Amygdala (tissue), 56 donors: ENCODE results near the gene MEIOSIN.
A peak's percentile ranks its signal among the peaks of the same experiment; 100 is the strongest.

Experiments used
- DNase-seq, 56 donors: peaks; one replicate each; lab custom pipeline; 2025; lab: John Stamatoyannopoulos, UW

Gene MEIOSIN

DNA sequence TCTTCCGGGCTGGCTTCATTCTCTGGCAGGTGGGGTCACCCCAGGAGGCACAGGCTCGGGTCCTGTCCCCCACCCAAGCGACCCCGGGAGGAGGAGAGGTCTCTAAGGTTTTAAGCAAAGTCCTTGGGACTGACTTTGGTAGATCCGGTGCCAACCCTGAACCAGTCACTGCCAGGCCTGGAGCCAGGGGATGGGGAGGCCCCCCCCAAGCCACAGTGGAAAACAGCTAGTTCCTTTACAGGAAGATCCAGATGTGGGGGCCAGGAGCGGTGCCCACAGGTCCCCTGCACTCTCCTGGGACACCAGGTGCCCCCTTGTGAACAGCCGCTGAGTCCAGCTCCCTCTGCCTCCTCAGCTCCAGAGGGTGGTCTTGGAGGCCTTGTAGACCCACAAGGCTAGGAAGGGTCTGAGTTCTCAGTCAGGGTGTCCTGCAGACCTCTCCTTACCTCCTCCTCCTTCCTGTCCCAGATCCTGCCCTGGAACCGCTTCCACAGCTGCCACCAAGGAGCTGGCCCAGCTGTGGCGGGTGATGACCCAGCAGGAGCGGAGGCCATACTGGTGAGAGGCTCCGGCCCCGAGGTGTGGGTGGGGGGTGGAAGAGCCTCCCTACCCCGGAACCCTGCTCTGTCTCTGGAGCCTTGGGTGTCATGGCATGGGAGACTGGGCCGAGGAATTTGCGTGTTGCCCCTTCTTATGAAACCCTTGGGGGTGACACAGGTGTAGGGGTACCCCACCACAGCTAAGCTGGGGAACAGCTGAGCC is 29.8 kb downstream of the MEIOSIN start:
- no peak for DNase-seq

DNA sequence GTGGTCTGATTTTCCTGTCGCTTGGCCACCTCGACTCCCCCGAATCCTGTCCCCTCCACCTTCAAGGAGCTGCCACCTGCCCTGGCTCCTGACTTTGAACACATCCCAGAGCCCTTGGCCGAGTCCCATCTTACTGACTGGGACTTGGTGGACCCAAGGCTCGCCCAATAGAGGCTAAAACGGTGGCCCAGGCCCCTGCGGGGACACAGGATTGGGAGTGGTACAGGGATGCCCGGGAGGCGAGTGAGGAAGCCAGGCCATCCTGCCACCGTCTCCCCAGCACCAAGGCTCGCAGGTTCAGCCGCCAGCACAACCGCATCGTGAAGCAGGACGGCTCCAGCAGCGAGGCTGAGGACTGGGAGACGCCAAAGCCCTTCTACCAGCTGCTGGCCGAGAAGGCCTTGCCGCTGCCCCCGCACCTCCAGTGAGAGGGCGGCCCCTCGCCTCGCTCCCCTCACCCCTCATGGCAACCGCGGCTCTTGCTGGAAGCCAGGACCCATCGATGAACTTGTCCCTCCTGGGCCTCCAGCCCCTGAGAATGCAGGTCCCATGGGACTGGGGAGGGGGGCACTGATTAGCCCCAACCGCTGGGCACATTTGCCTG is 30.6 kb downstream of the MEIOSIN start:
- no peak for DNase-seq

DNA sequence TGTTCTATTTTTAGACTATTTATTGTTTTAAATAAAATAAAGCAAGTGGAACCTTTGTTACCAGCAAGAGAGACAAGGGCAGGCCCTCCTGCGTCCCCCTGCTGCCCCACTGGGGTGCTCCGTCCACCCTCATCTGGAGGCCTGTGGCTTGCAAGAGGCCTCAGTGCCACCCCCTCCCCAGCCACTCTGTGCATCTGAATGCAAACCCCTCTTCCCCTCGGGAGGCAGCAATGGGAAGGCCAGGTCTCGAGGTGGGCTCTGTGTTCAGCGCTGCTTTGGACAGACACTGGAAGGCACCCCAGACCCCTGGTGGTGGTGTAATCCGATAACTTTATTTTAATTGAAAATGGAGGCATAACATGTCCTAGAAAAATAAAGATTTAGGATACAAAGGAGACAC is 31.2 kb downstream of the MEIOSIN start:
- no peak for DNase-seq

DNA sequence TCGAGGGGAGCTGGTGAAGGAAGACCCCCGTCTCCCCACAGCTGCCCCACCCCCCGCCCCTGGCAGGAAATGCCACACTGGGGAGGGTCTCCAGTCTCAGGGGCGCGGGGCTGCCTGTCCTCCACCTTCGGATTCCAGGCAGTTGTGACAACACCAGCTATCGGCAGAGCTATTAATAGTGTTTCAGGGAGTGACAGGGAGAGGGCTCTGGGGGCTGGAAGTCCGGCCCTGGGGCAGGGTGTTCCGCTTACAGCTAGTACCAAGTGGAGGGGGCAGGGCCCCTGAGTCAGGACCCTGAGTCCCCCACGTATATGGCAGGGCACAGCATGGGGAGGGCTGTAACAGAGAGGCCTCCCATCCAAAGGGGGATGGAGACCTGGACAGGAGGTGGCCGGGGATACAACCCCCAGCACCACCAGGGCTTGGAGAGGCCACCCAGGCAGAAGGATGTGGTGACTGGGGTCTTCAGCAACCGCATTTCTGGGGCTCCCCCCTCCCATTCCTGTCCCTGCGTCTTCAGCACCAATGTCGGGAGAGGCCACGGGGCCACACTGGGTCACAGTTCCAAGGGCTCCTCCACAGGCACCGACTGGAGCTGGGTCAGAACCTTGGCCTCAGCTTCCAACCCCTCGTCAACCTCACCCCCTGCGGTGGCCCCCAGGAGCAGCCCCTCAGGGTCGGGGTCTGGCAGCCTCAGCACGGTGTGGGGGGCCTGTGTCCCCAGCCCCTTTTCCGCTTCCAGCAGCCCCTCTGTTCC is 31.9 kb downstream of the MEIOSIN start:
- DNase-seq = no peak

DNA sequence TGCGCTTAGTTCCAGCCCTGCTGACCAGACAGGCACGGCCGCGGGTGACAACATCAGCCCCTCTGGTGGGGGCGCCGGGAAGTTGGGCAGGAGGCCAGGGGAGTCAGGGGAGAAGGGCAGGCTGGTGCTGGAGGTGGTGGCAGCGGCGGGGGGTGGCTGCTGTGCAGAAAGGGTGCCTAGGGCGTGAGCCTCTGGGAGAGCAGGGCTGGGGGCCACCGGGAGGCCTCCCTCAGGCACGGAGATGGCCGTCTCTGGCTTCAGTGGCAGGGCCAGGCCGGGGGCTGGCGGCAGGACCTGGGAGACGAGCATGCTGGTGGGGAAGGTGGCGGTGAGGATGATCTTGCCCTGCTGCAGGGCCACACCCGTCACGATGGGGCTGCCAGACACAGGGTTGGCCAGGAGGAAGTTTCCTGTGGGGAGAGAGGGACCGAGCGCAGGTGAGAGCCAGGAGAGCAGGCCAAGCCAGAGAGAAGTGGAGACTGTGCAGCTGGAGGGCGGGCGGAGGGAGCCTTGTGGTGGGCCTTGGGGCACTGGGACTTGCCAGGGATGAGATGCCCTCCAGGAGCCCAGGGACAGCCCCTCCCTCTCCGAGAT is 32.6 kb downstream of the MEIOSIN start:
- no peak for DNase-seq

DNA sequence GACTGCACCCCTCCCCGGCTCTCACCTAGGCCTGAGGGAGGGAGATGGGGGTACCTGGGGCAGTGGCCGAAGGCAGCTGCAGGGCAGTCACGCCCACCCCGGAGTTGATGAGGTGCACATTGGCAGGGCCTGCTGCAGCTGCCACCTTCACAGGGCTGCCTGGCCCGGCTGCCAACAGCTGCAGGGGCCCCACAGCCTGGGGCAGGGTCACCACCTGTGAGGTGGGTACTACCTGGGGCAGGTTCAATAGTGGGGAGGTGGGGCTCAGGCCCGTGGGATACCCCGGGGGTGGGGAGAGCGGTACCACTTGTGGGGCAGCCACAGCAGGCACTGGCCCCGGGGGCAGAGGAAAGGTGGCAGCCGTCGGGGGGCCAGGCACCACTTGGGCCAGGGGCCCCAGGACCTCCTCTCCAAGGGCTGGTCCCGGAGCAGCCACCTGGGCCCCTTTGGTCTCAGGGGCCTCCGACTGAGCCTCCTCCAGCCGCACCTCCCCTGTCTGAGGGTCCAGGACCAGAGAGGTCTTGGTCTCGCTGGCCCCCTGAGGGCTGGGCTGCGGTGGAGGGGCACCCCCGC is 33.1 kb downstream of the MEIOSIN start:
- DNase-seq = no peak

DNA sequence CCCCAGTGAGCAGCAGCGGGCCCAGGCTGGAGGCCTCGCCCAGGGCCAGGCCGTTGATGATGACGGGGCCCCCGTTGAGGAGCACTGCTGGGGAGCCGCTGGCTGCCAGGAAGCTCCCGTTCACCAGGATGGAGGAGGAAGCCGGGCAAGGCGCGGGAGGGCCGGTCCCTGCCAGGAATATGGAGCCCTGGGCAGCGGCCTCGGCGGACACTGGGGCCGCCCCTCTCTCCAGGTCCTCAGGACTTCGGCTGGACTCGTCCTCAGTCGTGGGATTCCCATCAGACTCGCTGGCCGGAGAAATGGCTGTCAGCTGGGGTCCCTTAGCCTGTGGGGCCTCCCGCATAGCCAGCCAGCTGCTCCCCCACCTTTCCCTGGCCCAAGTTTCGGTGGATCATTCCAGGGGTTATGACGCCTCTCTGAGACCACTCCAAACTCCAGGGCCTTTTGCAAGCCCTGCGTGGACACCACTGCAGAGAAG is 33.7 kb downstream of the MEIOSIN start:
- no peak for DNase-seq

DNA sequence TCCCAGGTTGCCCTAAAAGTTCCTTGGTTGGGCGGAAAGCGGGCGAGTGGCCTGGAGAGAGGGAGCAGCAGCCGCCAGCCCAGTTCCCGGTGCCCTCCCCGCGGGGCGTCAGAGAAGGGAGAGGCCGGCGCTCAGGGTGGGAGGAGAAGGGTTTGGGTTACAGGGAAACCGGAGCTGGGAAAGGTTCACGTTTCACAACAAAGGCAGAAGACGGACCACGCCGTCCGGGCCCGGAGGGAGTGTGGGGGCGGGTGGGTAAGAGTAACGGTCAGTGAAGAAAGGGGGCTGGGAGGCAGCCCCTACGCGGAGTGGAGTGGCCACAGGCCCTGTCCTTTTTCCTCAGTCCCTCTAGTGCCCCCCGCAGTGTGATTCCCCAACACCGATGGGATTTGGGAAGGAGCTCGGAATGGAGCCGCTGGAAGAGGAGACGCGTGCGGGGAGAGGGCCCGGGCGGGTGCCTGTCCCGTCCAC is 34.2 kb downstream of the MEIOSIN start:
- DNase-seq = peak in 4 of 56 donors; percentile 8 to 31 (median 14)

DNA sequence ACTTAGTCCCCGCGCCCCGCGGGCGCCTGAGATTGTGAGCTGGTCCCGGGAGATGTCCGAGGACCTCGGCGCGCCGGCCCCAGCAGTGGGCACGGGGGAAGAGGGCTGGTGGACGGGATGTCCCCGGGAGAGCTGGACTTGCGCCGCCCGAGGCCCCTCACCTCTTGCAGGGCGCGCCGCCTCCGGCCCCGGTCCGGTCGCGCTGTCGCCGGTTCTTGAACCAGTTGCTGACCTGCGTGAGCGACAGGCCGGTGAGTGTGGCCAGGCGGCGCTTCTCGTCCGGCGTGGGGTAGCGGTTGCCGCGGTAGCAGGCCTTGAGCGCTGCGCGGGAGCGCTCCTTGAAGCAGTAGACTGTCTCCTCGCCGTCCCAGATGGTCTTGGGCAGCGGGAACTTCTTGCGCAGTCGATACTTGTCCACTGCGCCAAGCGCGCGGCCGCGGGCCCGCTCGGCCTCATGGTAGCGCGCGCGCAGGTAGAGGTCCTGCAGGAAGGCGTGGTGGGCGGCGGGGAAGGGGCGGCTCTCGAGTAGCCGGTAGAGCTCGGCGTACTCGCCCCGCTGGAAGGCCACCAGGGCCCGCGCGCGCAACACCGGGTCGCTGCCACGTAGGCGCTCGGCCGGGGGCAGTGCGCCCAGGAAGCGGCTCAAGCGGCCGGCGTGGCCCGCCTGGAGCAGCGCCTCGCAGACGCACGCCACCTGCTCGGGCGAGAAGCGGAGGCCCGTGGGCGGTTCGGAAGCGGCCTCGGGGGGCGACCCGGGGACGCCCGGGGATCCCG is 34.8 kb downstream of the MEIOSIN start:
- DNase-seq = peak in 14 of 56 donors; percentile 8 to 48 (median 26)

DNA sequence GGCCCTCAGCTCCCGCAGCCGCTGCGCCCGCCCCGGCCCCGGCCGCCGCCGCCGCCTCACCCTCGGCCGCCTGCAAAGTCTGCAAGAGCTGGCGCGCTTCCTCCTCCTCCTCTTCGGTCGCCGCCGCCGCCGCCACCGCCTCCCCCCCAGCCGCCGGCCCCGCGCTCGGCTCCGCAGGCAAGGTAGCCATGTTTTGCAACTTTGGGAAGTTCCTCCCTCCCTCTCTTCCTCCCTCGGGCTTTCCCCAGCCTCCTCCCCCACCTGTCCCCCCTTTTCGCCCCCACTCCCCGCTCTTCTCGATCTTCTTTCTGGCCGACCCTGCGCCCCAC is 35.4 kb downstream of the MEIOSIN start:
- peak in 5 of 56 donors; percentile 34 to 49 (median 40) for DNase-seq

DNA sequence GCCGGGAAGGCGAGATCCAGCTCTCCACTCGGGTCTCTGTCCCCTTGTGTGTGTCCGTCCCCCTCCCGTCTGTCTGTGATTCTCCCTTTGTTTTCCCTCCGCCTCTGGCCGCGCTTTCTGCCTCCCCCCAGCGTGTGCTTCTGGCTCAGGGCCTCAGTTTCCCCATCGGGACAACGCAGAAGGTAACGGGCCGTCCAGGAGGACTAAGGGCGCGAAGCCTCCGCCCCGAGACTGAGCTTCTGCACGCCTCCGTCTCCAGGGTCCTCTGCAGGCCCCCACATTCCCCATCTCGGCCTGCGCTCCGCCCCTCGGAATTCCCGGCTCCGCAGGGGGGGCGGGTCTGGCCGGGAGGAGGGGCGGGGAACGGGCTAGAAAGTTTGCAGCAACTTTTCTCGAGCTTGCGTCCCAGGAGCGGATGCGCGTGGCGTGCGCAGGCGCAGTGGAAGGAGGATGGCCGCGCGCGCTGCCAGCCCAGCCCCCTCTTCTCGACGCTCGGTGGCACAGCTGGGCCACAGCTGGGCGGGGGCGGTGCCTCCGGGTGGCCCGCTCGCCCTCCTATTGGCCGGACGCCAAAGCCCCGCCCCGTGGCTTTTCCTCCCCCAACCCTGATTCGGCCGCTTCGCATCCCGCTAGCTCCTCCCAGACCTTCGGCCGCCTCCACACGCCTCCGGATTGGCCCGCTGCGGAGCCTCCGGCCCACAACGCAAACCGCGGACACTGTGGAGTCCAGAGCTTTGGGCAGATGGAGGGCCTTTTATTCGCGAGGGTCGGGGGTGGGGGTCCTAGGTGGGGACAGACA is 35.9 kb downstream of the MEIOSIN start, which contains the start of gene SIX5:
SIX5 (minus strand) TSS at position 269 of the 799 bp plus-strand sequence. CDS start 408 bp downstream, outside the sequence.
- DNase-seq = peak; percentile 53 to 97 (median 88)

DNA sequence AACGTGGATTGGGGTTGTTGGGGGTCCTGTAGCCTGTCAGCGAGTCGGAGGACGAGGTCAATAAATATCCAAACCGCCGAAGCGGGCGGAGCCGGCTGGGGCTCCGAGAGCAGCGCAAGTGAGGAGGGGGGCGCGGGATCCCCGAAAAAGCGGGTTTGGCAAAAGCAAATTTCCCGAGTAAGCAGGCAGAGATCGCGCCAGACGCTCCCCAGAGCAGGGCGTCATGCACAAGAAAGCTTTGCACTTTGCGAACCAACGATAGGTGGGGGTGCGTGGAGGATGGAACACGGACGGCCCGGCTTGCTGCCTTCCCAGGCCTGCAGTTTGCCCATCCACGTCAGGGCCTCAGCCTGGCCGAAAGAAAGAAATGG is 36.6 kb downstream of the MEIOSIN start:
- peak in 21 of 56 donors; percentile 48 to 83 (median 66) for DNase-seq

DNA sequence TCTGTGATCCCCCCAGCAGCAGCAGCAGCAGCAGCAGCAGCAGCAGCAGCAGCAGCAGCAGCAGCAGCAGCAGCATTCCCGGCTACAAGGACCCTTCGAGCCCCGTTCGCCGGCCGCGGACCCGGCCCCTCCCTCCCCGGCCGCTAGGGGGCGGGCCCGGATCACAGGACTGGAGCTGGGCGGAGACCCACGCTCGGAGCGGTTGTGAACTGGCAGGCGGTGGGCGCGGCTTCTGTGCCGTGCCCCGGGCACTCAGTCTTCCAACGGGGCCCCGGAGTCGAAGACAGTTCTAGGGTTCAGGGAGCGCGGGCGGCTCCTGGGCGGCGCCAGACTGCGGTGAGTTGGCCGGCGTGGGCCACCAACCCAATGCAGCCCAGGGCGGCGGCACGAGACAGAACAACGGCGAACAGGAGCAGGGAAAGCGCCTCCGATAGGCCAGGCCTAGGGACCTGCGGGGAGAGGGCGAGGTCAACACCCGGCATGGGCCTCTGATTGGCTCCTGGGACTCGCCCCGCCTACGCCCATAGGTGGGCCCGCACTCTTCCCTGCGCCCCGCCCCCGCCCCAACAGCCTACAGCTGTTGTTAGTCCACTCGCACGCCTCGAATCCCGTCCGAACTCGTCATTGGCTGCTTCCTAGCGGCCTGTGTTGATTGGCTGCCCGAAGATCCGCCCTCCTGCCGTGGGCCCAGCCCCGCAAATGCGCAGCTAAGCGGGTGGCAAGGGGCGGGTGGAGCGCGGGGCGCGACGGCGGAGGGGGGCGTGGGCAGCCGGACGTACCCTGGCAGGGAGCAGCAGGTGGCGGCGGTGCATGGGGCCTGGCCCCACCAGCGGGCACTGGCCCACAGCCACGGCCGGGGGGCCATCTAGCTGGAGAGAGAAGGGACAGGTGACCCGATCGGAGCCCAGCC is 37.2 kb downstream of the MEIOSIN start:
- DNase-seq = peak; percentile 63 to 95 (median 86)

DNA sequence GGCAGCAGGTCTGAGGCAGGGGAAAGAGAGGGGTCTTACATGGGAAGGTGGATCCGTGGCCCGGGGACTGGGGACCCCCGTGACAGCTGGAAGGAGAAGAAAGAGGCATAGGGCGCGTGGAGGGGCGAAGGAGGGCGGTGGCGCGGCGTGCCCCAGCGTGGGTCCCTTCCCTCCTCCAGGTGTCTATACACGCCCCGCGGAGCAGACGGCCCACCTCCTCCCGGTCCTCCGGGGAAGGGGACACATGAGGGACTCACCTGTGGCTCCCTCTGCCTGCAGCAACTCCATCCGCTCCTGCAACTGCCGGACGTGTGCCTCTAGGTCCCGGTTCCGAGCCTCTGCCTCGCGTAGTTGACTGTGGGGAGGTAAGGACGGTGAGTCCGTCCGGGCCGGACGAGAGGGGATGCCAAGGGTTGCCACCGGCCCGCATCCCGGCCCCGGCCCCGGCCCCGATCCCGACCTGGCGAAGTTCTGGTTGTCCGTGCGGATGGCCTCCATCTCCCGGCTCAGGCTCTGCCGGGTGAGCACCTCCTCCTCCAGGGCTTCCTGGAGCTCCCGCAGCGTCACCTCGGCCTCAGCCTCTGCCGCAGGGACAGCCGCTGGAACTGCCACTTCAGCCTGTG is 38.2 kb downstream of the MEIOSIN start:
- DNase-seq = no peak

DNA sequence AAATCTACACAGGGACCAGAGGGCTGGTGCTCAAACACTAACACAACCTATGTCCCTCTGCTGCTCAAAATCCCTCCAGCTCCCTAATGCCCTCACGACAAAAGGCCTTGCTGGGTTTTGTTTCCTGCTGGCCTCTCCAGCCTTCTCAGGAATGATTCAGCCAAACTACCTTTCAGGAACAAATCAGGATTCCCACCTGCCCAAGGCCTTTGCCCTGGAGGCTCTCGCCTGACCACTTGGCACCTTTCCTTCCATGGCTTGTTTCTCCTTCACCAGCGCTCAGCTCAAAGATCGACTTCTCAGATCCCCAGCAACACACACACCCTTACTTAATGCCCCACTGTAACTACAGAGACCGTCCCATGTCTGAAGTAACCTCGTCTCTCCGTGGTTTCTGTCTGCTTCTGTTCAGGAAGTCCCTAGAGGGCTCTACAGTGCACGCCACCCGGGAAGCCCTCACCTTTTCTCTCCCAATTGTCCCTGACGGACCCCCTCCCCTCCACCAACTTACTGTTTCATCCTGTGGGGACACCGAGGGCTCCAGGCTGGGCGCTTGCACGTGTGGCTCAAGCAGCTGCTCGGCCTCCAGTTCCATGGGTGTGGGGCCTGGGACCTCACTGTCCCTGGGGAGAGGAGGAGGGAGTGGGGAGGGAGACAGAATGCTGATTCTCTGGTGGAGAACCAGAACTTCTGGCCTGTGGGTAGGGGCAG is 39.0 kb downstream of the MEIOSIN start:
- no peak for DNase-seq

DNA sequence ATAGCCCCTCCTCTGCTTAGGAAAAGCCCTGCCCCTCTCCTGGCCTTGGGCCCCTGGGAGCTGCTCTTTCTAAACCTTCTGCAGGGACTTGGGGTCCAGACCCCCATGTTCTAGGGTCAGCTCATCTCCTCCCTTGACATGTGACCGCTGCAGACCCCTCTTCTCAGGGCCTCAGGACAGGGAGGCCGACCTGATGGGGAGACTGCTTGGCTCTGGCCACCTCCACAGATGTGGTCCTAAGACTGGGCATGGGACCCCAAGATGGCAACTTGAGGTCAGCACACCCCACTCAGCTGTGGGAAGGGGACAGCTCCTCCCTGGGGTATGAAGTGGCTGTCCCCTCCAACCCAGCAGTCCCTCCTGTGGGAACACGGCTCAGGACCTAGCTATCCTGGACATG is 39.7 kb downstream of the MEIOSIN start:
- no peak for DNase-seq

DNA sequence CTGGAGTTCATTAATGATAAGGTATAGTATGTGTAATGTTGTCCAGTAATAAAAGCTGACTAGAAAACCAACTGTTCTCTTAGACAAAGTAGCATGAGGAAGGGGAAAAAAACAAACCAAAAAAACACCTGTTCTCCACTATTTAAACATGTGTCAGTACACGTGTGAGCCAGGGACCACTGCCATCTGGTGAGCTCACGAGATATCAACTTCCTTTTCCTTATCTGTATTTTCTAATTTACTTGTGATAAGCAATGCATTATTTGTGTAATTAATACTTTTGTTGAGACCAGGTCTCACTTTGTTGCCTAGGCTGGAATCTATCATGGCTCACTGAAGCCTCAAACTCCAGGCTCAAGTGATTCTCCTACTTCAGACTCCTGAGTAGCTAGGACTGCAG is 40.1 kb downstream of the MEIOSIN start:
- DNase-seq = no peak
